GM13977 (cell line): ENCODE results near the gene SEMA4B.
"Not testable (repeated sequence)": the region's sequence is repeated elsewhere in the genome, so short reads cannot be mapped to it uniquely, and the experiment has no call there.

Source experiments
- DNase-seq: peaks from one replicate; pipeline ENCODE4 v3.0.0; 2012; ENCODE audit warnings: low spot score
- CTCF ChIP-seq: IDR thresholded peaks from 2 replicates; pipeline ENCODE4 v1.5.1; 2012; ENCODE audit warnings: mild to moderate bottlenecking, control low read depth; ENCODE audit not compliant: insufficient read depth; ENCODE audit errors: extremely low read depth, missing control alignments
- in situ Hi-C: fragments of 300-500 bp; cut with MboI; formaldehyde crosslinking; loops from one replicate; pipeline ENCODE4 v1.12.0; 2022; ENCODE audit warnings: low sequenced_read_pairs, low pct_unique_long_range_greater_than_20kb, mixed read lengths, inconsistent platforms; ENCODE audit not compliant: unreplicated experiment

The SEMA4B gene

GRCh38 chr15:90160781-90161727, 40.1 kb upstream of the SEMA4B start:
- in situ Hi-C loops: loop anchor here (5.0 kb wide), 1 partner anchor 56 kb away; no protein-coding TSS in a partner anchor
- DNase-seq: no peak
- no peak for TF ChIP-seq CTCF

GRCh38 chr15:90161950-90162361, 39.2 kb upstream of the SEMA4B start:
- TF ChIP-seq CTCF: peak; percentile 15
- in situ Hi-C loops: loop anchor here (5.0 kb wide), 1 partner anchor 55 kb away; no protein-coding TSS in a partner anchor
- DNase-seq: no peak

GRCh38 chr15:90162956-90163355, 38.2 kb upstream of the SEMA4B start:
- TF ChIP-seq CTCF: no peak
- no peak for DNase-seq
- in situ Hi-C loops: loop anchor here (5.0 kb wide), 1 partner anchor 54 kb away; no protein-coding TSS in a partner anchor

GRCh38 chr15:90164239-90164638, 36.9 kb upstream of the SEMA4B start:
- in situ Hi-C loops: loop anchor here (5.0 kb wide), 1 partner anchor 53 kb away; no protein-coding TSS in a partner anchor
- not testable (repeated sequence) for DNase-seq

- TF ChIP-seq CTCF: no peak
- in situ Hi-C loops: no loop called here
- no peak for DNase-seq
Observed at GRCh38 chr15:90165157-90165556, 36.0 kb upstream of the SEMA4B start.

- no peak for TF ChIP-seq CTCF
- in situ Hi-C loops: no loop called here
- DNase-seq: no peak
Observed at GRCh38 chr15:90165659-90166489, 35.3 kb upstream of the SEMA4B start.

- in situ Hi-C loops: no loop called here
- TF ChIP-seq CTCF: no peak
- no peak for DNase-seq
Observed at GRCh38 chr15:90167121-90167520, 34.0 kb upstream of the SEMA4B start.
